ENCODE measurements around the gene SF1.
A peak's percentile ranks its signal among the peaks of the same experiment; 100 is the strongest.

Gene SF1

DNA sequence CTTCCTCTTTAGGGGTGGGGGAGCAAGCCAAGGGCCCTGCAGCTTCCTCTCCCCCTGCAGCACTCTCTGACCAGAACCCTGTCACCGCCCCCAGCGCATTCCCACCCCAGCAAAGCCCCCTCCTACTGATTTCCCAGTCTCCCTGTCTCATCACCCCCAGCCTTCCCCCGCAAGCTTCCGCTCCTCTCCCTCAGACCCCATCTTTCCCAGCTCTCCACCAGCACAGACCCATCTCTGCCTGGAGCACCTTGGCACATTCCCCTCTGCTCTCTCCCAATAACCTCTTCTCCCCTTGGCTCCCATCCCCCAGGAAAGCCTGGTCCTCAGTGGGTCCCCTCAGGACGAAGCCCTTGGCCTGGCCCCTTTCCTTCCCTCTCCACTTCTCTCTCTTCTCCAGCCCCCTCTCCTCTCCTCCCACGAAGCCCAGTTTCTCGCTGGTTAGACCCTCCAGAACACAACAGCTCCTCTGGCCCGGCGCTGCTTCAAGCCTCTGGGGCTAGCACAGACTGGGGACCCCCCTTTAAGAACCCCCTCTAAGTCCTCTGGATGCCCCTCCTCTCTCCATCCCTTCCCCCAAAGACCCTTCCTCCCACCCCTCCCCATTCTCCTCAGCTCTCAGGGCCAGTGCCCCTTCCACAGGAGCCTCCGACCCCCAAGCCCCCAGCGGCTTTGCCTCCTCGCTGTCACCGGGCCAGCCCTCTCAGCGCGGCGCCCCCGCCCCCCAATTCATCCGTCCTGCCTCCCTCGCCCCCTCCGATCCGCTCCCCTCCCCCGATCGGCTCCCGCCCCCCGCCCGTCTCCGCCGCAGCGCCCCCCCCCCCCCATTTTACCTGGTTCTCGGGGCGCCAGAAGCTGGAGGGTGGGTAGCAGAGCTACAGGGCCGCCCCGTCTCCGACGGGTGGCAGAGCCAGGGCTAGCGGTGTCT lies 55.9 kb downstream of the SF1 start:
- no peak for DNase-seq
- intact Hi-C loops (cut with DNase I), result loop anchor here (10.0 kb wide), 1 partner anchor 68 kb away; no protein-coding TSS in a partner anchor

DNA sequence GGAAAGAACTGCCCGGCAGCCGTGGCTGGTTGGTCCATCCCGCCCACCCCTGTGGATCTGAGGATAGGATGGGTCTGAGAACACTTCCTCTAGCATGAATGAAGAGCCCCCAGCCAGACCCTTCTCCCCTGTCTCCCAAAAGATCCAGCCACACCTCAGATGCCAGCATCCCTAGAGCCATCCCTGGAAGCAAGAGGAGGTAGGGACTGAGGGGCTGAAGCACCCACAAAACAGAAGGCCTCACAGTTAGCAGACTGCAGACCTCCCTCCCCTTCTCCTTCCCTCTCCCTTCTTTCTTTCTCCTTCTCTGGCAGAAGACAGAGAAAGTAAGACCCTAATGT lies 57.0 kb downstream of the SF1 start:
- DNase-seq, result no peak
- intact Hi-C loops (cut with DNase I), result loop anchor here (10.0 kb wide), 1 partner anchor 67 kb away; no protein-coding TSS in a partner anchor

DNA sequence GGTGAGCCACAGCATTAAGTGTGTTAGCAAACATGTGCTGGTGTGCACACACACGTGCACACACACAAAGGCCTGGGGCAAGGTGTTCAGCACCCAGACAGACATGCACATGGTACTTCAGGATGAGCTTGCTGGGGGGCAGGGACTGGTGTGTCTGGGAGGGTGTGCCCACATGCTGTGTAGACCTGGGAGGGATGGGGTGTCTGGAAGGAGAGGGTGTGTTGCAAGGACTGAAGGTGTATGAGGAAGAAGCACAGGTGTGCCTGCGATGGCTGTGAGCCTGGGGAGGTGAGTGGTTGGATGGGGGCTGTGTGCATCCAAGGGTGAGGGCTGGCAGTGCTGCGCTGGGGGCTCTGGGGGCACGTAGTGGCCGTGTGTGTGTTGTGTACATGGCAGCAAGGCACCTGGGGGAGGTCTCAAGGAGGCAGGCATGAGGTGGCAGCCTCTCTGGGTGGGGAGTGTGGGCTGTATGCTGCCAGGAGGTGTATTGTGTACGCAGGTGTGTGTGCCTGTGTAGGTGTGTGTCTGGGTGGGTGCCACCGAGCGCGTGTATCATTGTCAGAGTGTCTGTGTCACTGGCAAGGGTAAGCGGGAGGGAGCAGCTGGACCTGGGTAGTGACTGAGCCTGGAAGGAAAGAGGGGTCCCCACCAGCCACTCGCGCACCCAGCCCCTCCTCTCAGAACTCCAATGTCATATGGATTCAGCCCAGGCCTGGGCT lies 57.5 kb downstream of the SF1 start:
- intact Hi-C loops (cut with DNase I), result loop anchor here (10.0 kb wide), 1 partner anchor 66 kb away; no protein-coding TSS in a partner anchor
- peak in 20 of 42 donors; percentile 34 to 81 (median 60) for DNase-seq

DNA sequence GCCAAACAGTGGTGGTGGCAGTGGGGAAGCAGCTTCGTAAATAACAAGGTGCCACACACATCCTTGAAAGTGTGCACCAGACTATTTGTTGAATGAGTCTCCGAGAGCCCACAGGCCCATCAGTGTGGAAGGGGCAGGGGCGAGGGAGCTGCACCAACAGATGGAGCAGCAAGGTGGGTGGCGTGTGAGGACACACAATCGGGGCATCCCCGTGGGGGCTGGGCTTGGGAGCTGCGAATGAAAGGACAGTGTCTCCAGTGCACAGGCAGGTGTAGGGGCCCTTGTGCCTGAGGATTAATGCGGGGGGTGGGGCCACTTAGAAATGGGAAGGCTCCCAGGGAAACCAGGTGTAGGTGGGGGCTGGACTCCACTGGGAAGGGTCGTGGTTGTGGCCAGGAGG lies 58.2 kb downstream of the SF1 start:
- intact Hi-C loops (cut with DNase I), result loop anchor here (10.0 kb wide), 1 partner anchor 65 kb away; no protein-coding TSS in a partner anchor

DNA sequence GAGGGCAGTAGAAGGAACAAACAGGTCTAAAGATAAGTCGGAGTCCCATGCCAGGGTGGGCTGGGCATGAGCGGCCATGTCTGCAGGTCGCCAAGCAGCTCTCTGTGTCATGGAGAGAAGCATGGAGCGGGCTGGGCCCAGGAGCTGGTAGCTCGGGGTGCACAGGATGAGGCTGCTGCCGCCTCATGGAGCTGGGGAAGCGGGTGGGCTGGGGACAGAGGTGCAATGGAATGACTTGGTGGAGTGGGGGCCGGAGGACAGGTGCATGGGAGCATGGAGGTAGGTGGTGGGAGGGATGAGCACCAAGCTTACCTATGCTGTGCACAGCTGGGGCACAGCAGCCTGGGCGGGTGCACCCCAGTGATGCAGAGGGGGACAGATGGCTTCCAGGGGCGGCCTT lies 58.9 kb downstream of the SF1 start:
- no peak for DNase-seq
- intact Hi-C loops (cut with DNase I), result no loop called here

More for the DNA sequence above, 58.2 kb downstream of the SF1 start:
- DNase-seq, result no peak

DNA sequence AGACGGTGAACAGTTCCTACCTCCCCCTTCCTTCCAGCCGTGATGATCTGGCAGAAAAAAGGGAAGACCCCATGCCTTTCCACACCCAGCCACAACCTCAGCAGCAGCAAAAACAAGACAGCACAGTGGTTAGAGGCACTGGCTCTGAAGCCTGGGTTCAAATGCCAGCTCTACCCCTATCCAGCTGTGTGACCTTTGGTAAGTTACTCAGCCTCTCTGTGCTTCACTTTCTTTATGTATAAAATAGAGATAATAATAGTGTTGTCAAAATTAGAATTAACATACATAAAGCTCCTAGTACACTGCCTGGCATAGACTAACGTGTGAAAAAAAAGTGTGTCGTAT lies 59.6 kb downstream of the SF1 start:
- intact Hi-C loops (cut with DNase I), result no loop called here
- no peak for DNase-seq

DNA sequence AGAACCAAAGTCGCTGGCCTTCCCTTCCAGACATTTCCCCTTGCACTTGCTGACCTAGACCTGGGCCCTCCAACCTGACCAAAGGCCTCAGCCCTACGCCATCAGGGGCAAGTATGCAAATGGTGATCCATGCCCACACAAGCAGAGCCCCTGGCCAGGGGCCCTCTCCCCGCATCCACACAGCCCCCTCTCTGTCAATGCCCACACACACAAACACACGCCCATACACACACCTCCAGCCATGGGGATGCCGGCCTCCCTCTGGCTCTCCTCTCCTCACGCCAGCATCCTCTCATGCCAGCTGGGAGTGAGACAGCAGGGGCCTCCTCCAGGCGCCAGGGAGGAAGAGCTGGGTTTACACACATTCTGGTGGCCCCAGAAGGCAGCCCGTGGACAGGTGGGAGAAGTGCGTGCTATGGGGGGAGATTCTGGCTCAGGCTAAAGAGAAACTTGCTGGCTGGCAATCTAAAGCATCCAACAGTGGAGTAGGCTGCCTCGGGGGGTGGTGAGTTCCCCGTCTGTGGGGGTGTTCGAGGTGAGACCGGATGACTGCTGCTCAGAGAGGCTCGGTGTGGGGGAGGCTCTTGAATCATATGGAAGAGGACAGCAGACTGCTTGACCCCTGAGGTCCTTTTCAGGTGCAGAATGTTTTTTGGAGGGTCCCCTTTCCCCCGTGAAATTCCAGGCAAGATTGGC lies 60.1 kb downstream of the SF1 start:
- DNase-seq, result peak in 5 of 42 donors; percentile 43 to 79 (median 46)
- intact Hi-C loops (cut with DNase I), result no loop called here

DNA sequence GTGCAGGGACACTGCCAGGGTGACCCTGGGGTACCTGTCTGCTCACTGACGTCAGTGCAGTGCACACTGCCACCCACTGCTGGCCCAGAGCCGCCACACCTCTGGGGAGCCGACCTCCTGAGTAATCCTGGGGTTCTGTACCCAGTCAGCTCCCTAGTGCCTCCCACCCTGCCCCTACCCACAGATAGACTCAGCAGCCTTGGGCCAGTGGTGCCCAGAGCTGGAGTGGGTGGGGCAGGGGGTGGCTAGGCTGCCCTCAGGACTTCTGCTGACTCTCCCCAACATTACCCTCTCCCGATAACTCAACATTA lies 61.1 kb downstream of the SF1 start:
- intact Hi-C loops (cut with DNase I), result no loop called here
- no peak for DNase-seq

DNA sequence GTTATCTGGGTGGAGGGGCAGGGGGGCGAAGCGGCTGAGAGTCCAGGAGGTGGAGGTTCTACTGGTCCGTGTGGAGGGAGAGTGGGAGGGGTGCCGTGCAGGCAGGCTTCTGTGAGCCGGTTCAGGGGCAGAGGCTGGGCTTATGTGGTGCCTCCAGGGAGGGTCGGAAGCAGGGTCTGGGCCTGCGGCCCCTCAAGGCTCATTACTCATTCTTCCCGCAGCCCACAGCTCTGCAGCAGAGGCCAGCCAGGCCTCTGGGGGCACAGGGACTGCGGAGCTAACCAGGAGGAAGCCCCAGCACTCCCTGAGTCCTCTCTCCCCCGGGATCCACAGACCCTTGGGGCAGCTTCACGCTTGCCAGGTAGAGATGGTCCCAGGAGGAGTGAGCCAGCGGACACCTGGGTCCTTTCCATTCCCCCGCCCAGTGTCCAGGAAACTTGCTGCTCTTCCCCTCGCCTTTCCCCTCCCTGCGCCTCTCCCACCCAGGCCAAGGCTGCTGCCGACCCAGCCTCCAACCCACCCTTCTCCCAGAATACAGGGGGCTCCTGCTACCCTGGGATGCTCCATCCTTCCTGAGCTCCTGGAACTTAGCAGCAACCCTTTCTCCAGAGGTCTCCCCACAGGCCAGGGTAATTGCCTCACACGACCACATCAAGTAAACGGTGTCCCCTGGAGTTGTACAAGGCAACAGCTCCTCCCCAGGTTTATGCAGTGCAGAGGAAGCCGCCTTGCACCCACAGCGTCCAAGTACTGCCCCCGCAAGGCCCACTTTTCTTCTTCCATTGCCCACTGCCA lies 61.7 kb downstream of the SF1 start:
- no peak for DNase-seq
- intact Hi-C loops (cut with DNase I), result no loop called here

DNA sequence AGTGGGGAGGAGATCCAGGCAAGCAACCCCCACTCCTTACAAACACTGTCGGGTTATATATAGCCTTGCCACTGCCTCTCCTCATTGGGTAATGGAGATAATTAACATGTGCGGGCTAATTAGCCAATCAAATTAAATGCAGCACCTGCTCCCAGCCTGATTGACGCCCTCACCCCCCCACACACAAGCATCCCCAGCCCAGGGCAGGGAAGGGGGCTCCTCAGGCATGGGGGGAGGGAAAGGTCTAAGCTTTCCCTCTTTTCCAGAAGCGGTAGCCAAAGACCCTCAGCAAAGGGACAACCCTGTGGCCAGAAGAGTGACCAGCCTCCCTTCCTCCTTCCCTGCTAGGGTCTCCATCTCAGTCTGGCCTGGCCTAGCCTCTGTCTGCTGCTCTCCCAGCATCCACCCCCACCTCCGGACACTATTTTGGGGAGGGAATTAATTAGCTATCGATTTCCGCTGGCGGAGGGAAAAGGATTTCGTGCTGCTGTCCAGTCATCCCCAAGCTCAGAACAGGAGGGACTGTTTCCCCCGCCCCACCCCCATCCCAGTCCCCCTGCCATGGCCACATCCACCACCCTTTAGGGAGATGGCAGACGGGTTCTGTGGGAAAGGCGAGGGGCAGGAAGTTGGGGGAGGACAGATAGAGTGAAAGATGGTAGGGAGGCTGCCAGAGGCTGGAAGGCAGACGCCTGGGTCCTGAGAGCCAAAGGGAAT lies 62.4 kb downstream of the SF1 start:
- no peak for DNase-seq
- intact Hi-C loops (cut with DNase I), result no loop called here

DNA sequence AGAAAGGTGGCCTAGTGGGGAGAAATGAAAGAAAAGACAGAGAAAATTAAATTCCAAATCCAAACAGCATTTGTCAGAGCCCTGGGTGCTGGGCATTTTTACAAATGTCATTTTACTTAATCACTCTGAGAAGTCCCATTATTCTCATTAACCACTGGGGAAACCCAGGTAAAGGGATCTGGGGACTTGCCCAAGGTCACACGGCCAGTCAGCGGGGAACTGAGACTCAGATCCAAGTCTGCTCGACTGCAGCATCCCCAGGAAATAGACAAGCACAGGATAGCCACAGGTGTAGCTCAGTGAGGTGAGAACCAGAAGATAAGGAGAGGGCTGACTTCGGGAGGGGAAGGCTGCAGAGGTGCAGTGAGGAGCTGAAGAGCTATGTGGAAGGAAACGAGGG lies 63.2 kb downstream of the SF1 start:
- intact Hi-C loops (cut with DNase I), result no loop called here
- no peak for DNase-seq

DNA sequence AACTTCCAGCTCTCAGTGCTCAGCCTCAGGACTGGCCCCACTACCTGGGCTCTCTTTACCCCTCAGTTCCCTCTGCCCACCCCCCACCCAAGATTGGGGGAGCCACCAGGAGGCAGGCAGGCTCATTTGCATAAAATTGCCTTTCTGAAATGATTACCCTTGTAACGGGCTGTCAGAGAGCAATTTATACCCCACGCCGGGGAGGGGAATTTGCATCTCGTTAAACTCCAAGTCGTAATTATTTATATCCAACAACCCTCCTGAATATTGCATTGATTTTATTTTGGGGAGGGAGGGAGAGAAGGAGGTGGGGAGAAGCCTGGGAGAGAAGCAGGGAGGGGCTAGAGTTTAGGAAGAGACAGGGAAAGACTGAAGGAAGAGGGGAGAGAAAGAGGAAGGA lies 63.7 kb downstream of the SF1 start:
- DNase-seq, result peak in 10 of 42 donors; percentile 33 to 76 (median 52)
- intact Hi-C loops (cut with DNase I), result no loop called here

Data from head of caudate nucleus (tissue), 42 donors.